B cell (primary cell): ENCODE results near the gene LANCL2. TPM values are rescaled to one million over a fixed set of nuclear protein-coding genes. Genes with fewer than 3 reads are reported as not detected.

Source experiments
- ATAC-seq: fragments of 200-7000 bp; cut with Tn5 transposase; one replicate; pipeline ENCODE4 v1.10.0; 2021; ENCODE audit warnings: low read depth, mild to moderate bottlenecking, moderate number of reproducible peaks, moderate library complexity
- CTCF ChIA-PET: fragments of 350-600 bp; sonication (Branson Sonifier 250); formaldehyde crosslinking; loops from one replicate; lab custom pipeline; 2021; ENCODE audit warnings: antibody characterized with exemption, inconsistent platforms; lab: Charles Lee
- POLR2A ChIA-PET: fragments of 350-600 bp; sonication (Branson Sonifier 250); formaldehyde crosslinking; loops from one replicate; lab custom pipeline; 2021; ENCODE audit warnings: antibody characterized with exemption; lab: Charles Lee
- DNase-seq: peaks from one replicate; pipeline ENCODE4 v3.0.0; 2013
- H2AFZ ChIP-seq: 2 replicates; pipeline ENCODE4 v1.6.1; 2012; ENCODE audit warnings: mild to moderate bottlenecking, low read depth, low read length; ENCODE audit not compliant: insufficient read depth, poor library complexity, severe bottlenecking
- H3K27ac ChIP-seq, 2 donors: 1 replicate in 1 of 2; 2 replicates in 1 of 2; pipeline ENCODE4 v1.5.1; 2012 to 2013; ENCODE audit warnings: low read length in 2 of 2, mild to moderate bottlenecking in 2 of 2, moderate library complexity in 1 of 2
- H3K27me3 ChIP-seq, 4 experiments: fragments of 200-600 bp in 1 of 4; sonication (generic) in 1 of 4; replicated peaks in 1 of 4; 1 replicate in 2 of 4; 2 replicates in 2 of 4; pipeline versions ENCODE4 v1.6.1 to v1.7.0; 2013 to 2016; ENCODE audit warnings: low read length in 3 of 4, mild to moderate bottlenecking in 2 of 4, mixed read lengths in 1 of 4, moderate library complexity in 1 of 4; ENCODE audit not compliant: insufficient read depth in 4 of 4, control insufficient read depth in 3 of 4; ENCODE audit errors: control extremely low read depth in 1 of 4
- H3K36me3 ChIP-seq, 2 experiments: replicated peaks in 1 of 2; 1 replicate in 1 of 2; 2 replicates in 1 of 2; pipeline versions ENCODE4 v1.6.1 to v1.7.1; 2013; ENCODE audit warnings: low read length in 1 of 2; ENCODE audit not compliant: insufficient read depth in 2 of 2, control insufficient read depth in 1 of 2; ENCODE audit errors: control extremely low read depth in 1 of 2, extremely low read depth in 1 of 2
- H3K4me1 ChIP-seq, 2 donors: fragments of 200-600 bp in 1 of 2; sonication (generic) in 1 of 2; 1 replicate in 1 of 2; 2 replicates in 1 of 2; pipeline versions ENCODE4 v1.5.1 to v1.6.1; 2013 to 2017; ENCODE audit warnings: low read length in 2 of 2; ENCODE audit not compliant: control insufficient read depth in 2 of 2, insufficient read depth in 2 of 2
- H3K4me2 ChIP-seq: replicated peaks from 2 replicates; pipeline ENCODE3; 2012; ENCODE audit warnings: mild to moderate bottlenecking, low read depth, low read length; ENCODE audit not compliant: poor library complexity, severe bottlenecking
- H3K4me3 ChIP-seq, 5 experiments: fragments of 200-600 bp in 1 of 5; sonication (generic) in 1 of 5; 1 replicate in 3 of 5; 2 replicates in 2 of 5; pipeline versions ENCODE4 v1.5.1 to v1.7.0; 2011 to 2016; ENCODE audit warnings: low read length in 4 of 5, mild to moderate bottlenecking in 4 of 5, low read depth in 2 of 5, control low read depth in 1 of 5, moderate library complexity in 1 of 5; ENCODE audit not compliant: insufficient read depth in 1 of 5; ENCODE audit errors: control extremely low read depth in 1 of 5, extremely low read depth in 1 of 5
- H3K79me2 ChIP-seq: fragments of 200-600 bp; sonication (generic); one replicate; pipeline ENCODE4 v1.6.0; 2016; ENCODE audit warnings: low read length; ENCODE audit not compliant: control insufficient read depth, insufficient read depth
- H3K9ac ChIP-seq: fragments of 200-600 bp; sonication (generic); 2 replicates; pipeline ENCODE4 v1.6.1; 2017; ENCODE audit warnings: mild to moderate bottlenecking, low read length, moderate library complexity
- H3K9me3 ChIP-seq, 3 donors: one replicate each; pipeline versions ENCODE4 v1.6.1 to v1.7.1; 2013; ENCODE audit warnings: low read length in 2 of 3; ENCODE audit not compliant: control insufficient read depth in 2 of 3, insufficient read depth in 1 of 3; ENCODE audit errors: control extremely low read depth in 1 of 3
- H4K20me1 ChIP-seq: 2 replicates; pipeline ENCODE4 v1.6.0; 2012; ENCODE audit warnings: mild to moderate bottlenecking, low read length; ENCODE audit not compliant: insufficient read depth, control insufficient read depth, poor library complexity, severe bottlenecking
- H3K27ac Mint-ChIP-seq: one replicate; pipeline ENCODE4 v1.8.0; 2021; ENCODE audit warnings: mixed read lengths
- H3K27me3 Mint-ChIP-seq: one replicate; pipeline ENCODE4 v1.8.0; 2021; ENCODE audit warnings: mixed read lengths
- H3K4me1 Mint-ChIP-seq: one replicate; pipeline ENCODE4 v1.8.0; 2021; ENCODE audit warnings: mixed read lengths
- H3K4me3 Mint-ChIP-seq: one replicate; pipeline ENCODE4 v1.8.0; 2021; ENCODE audit warnings: mixed read lengths
- H3K9me3 Mint-ChIP-seq: one replicate; pipeline ENCODE4 v1.8.0; 2022; ENCODE audit warnings: mixed read lengths; ENCODE audit not compliant: insufficient read depth
- EZH2 ChIP-seq: IDR thresholded peaks from 2 replicates; pipeline ENCODE4 v1.6.1; 2012; ENCODE audit warnings: borderline replicate concordance, low read depth, mild to moderate bottlenecking, moderate library complexity, low read length; ENCODE audit not compliant: insufficient read depth, poor library complexity, severe bottlenecking
- WGBS: methylation state at CpG from one replicate; pipeline ENCODE4 v1.1.5; 2013; ENCODE audit warnings: missing lambda C conversion rate; ENCODE audit not compliant: insufficient coverage; 5-methylcytosine and 5-hydroxymethylcytosine counted together
- intact Hi-C: fragments of 100-400 bp; cut with micrococcal nuclease; formaldehyde crosslinking; loops from one replicate; pipeline ENCODE4 v1.10.0; 2022
- polyA plus RNA-seq: library from polyadenylated mRNA; depleted of rRNA; stranded (reverse); fragments of >200 nt; gene quantifications from 2 replicates; pipeline ENCODE4 v1.2.3, GENCODE V29; 2012
- total RNA-seq, 2 donors: library from RNA; stranded (reverse); fragments of 120-200 nt in 1 of 2; gene quantifications; 1 replicate in 1 of 2; 2 replicates in 1 of 2; pipeline versions ENCODE4 v1.2.3 to v1.2.4, GENCODE V29; 2013 to 2022
- TF ChIP-seq, protein P1 (sequence below): fragments of 200-600 bp; IDR thresholded peaks from one replicate; pipeline ENCODE4 v1.8.0; 2022; ENCODE audit warnings: antibody characterized with exemption, mild to moderate bottlenecking

The LANCL2 gene
- total and polyA plus RNA-seq, 2 donors (not counting 1 experiment from before 2014, with no cell fraction given), result 3.5 to 8.1 TPM

DNA sequence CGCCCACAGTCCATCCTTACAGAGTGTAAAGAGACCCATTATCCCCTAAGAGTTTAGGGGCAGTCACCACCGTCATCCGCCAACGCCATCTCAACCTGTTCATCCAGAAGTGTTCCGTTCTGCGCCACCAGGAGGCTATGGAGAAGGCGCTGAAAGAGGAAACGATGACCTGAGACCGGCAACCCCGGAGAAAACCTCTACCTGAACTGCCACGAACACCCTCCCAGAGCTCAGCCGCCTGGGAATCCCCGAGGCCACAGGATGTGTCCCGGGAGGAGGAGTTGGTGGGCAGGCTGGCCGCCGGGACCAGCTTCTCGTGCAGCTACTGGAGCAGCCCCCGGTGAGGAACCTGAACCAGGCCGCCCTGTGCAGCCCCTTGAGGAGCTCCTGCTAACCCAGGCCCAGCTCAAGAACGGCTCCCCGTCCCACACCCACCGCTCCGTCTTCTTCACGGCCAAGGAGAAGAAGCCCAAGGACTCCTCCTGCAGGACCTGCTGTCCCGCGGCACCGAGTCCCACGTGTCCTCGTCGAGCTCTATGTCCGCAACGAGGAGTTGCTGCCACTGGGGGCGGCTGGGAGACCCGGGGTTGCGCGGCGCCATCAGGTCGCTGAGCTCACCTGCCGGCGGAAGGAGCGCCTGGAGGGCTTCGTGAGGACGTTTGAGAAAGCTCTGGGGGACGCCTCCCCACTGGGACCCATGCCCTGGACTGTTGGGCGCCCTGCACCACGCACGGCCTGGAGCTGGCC, 21.1 kb upstream of the LANCL2 start:
- ATAC-seq, result no peak
- ChIA-PET CTCF (no interaction called here), POLR2A (no interaction called here)
- WGBS, result 92% methylated on average over 44 of the region's 47 CpGs
- no peak overlapping the region for H2AFZ ChIP-seq
- H3K79me2 ChIP-seq, result no peaks in the 10 kb centered on the region
- no peaks in the 10 kb centered on the region for H3K4me1 Mint-ChIP-seq
- peaks cover 5% of the 10 kb centered on the region for H3K27me3 Mint-ChIP-seq
- TF ChIP-seq, protein P1, sequence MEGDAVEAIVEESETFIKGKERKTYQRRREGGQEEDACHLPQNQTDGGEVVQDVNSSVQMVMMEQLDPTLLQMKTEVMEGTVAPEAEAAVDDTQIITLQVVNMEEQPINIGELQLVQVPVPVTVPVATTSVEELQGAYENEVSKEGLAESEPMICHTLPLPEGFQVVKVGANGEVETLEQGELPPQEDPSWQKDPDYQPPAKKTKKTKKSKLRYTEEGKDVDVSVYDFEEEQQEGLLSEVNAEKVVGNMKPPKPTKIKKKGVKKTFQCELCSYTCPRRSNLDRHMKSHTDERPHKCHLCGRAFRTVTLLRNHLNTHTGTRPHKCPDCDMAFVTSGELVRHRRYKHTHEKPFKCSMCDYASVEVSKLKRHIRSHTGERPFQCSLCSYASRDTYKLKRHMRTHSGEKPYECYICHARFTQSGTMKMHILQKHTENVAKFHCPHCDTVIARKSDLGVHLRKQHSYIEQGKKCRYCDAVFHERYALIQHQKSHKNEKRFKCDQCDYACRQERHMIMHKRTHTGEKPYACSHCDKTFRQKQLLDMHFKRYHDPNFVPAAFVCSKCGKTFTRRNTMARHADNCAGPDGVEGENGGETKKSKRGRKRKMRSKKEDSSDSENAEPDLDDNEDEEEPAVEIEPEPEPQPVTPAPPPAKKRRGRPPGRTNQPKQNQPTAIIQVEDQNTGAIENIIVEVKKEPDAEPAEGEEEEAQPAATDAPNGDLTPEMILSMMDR, result no peak
- no peak overlapping the region for H3K27ac ChIP-seq
- intact Hi-C loops, result no loop called here
- H3K27ac Mint-ChIP-seq, result no peak overlapping the region
- H4K20me1 ChIP-seq, result no peaks in the 10 kb centered on the region
- no peaks in the 10 kb centered on the region for H3K36me3 ChIP-seq
- H3K9me3 ChIP-seq, result peaks cover 0 to 28% (median 0%) of the 10 kb centered on the region in 3 donors
- no peak for DNase-seq
- no peaks in the 10 kb centered on the region for H3K9me3 Mint-ChIP-seq
- H3K4me1 ChIP-seq, result no peaks in the 10 kb centered on the region
- H3K4me3 ChIP-seq, result no peak overlapping the region
- no peaks in the 10 kb centered on the region for H3K27me3 ChIP-seq
- H3K9ac ChIP-seq, result no peak overlapping the region
- no peak overlapping the region for H3K4me2 ChIP-seq
- H3K4me3 Mint-ChIP-seq, result no peak overlapping the region

GRCh38 chr7:55344840-55345239, 20.3 kb upstream of the LANCL2 start:
- no peak for DNase-seq
- H3K4me3 ChIP-seq, result no peak overlapping the region
- Mint-ChIP-seq H3K4me3 (no peak overlapping the region), H3K9me3 (no peaks in the 10 kb centered on the region), H3K27ac (no peak overlapping the region), H3K4me1 (no peaks in the 10 kb centered on the region), H3K27me3 (peaks cover 10% of the 10 kb centered on the region)
- intact Hi-C loops, result no loop called here
- H3K4me2 ChIP-seq, result no peak overlapping the region
- no peaks in the 10 kb centered on the region for H3K36me3 ChIP-seq
- no peaks in the 10 kb centered on the region for H3K4me1 ChIP-seq
- peaks cover 0 to 28% (median 0%) of the 10 kb centered on the region in 3 donors for H3K9me3 ChIP-seq
- POLR2A ChIA-PET, result no interaction called here
- no peaks in the 10 kb centered on the region for H3K79me2 ChIP-seq
- no peak overlapping the region for H2AFZ ChIP-seq
- H3K27me3 ChIP-seq, result no peaks in the 10 kb centered on the region
- no peak for ATAC-seq
- H4K20me1 ChIP-seq, result no peaks in the 10 kb centered on the region
- CTCF ChIA-PET, result no interaction called here
- no peak for TF ChIP-seq EZH2
- TF ChIP-seq, protein P1, result no peak
- H3K27ac ChIP-seq, result no peak overlapping the region
- 74% methylated on average over 41 of the region's 46 CpGs for WGBS
- no peak overlapping the region for H3K9ac ChIP-seq
